Stimulated activated CD4-positive, alpha-beta T cell treated with anti-CD3 and anti-CD28 coated beads, Interleukin-1b, Interleukin-23, amount 100 ng/mL, for 1 hour (primary cell): ENCODE measurements around the gene PCBP1.
"Not testable (repeated sequence)": the region's sequence is repeated elsewhere in the genome, so short reads cannot be mapped to it uniquely, and the experiment has no call there.

Source experiments
- DNase-seq, 2 donors: peaks; one replicate each; pipeline ENCODE4 v3.0.0-alpha.2; 2020; ENCODE audit warnings: low read depth in 2 of 2

The PCBP1 gene

DNA sequence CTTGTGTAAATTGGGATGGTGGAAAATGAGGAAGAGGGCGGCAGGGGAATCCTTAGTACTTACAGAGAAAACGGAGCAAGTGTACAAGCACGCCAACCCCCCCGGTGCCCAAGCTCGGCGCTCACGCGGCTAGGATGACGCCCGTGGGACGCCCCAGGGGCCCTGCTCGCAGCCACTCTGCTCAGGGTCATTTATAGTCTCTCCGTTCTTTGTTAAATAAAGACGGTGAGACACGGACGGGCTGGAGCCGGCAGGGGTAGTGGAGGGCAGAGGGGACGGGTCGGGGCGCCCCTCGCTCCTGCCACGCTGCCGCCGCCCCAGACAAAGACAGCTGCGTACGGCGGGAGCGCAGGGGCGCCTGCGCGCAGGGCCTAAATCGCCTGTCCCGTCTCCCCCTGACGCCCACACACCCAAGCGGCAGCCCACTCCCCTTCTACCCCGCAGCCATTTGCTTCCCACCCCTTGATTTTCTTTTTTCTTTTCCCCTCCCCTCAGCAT is 37.8 kb downstream of the PCBP1 start:
- DNase-seq = no peak

DNA sequence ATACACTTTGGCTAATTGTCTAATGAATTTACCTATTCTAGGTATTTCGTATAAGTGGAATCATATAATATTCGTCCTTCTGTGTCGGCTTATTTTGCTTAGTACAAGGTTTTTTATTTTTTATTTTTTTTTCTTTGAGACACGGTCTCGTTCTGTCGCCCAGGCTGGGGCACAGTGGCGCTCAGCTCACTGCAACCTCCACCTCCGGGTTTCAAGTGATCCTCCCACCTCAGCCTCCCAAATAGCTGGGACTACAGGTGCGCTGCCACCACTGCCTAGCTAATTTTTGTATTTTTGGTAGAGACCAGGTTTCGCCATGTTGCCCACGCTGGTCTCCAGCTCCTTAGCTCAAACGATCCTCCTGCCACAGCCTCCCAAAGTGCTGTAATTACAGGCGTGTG is 38.2 kb downstream of the PCBP1 start:
- no peak for DNase-seq

DNA sequence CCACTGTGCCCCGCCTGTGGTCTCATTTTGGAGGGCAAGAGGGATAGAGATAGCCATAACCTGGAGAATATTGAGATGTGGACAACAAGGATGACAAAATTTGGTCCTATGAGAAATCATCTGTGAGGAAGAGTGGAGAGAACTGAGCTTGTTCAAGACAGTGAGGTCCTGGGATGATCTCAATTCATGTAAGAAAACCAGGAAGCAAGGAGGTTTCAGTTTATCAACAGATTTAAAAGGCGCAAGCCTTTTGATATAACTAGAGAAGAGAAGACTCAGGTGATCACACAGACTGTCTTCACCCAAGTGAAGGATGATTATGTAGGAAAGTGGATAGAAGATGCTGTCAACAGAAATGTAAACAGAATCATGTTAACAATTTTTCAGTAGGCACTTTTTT is 39.1 kb downstream of the PCBP1 start:
- no peak for DNase-seq

DNA sequence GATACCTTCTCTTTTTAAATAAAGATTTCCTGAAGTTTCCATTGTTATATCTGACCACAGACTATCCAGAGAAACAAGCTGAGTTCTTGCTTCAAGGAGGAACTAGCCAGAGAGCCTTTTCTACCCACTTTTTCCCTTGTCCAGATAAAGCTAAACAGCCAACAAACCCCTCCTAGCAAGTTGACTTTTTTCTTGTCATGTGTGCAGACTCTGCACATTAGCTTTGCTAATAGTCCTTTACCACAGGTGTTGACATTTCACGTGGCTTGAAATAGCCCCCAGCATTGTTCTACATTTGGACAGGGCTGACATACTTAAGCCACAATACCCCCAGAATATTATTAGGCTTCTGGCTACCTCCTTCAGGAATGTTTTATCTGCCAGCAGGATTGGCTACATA is 40.7 kb downstream of the PCBP1 start:
- no peak for DNase-seq

DNA sequence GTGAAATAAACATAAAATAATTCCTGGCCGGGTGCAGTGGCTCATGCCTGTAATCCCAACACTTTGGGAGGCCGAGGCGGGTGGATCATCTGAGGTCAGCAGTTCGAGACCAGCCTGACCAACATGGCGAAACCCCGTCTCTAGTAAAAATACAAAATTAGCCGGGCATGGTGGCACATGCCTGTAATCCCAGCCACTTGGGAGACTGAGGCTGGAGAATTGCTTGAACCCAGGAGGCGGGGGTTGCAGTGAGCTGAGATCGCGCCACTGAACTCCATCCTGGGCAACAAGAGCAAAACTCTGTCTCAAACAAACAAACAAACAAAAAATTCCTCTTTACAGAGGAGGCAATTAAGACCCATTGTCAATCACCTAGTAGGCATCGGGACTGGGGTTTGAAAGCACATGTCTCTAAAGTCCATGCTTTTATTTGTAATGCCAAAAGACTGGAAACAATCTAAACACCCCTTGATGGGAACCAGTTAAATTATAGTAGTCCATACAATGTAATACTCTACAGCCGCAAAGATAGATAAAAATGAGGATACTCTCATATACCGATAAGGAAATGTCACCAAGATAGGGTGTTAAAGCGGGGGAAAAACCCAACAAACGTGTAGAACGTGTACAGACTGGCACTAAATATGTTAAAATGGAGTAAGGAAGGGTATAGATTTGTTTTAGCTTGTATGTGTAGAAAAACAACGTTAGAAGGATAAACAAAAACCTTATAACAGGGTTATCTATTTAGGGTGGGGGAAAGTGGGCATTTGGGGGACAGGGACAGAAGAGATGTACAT is 44.3 kb downstream of the PCBP1 start:
- DNase-seq = not testable (repeated sequence)

DNA sequence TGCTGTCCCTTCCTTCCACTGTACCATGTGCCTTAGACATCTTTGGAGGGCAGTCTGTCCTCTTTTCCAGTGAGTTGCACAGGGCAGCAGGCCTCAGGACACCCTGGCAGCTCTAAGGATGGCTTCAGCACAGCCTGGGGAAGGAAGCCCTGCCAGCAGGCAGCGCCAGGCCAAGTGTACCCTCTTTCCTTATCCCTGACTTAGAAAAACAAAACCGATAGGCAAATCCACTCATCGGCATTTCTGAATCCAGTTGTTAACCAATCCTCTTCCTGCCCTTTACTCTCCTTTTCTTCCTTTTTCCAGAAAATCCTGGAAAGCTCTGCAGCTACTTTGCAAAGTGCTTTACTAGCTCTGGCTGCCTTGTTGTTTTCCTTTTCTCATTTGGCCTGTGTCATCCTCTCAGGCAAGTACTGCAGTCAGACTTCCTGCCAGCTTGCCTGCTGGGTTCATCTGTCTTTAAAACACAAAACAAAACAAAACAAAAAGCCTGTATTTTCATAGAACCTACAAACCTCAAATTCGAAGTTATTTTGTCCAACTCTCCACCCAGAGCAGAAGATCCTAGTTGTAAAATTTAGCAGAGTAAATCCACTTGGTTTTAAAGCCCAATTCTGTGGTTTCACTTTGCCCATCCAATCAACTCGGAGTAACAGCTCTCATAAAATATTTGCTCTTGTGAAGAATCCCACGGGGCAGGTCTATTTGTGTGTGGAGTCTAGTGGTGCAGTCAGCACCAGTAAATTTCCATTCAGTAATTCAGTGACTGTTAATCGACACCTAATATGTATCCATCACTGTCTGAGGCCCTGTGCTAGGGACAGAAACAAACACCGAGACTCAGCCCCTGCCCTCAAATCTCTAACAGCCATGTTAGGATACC is 45.2 kb downstream of the PCBP1 start:
- DNase-seq = no peak

DNA sequence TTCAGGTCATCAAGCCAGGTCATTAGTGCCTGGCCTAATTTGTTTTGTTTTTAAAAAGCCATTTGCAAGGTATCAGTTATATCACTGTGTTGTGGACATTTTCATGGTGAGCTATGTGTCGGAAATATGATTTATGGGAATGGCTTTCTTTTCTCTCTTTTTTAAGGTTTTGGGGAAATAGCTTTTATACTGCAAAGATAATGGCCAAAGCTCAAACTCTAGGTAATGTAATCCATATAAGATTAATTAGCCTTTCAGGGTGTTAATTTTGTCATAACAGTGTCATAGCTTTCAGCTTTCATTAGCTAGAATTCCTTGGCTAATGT is 45.8 kb downstream of the PCBP1 start:
- DNase-seq = no peak

DNA sequence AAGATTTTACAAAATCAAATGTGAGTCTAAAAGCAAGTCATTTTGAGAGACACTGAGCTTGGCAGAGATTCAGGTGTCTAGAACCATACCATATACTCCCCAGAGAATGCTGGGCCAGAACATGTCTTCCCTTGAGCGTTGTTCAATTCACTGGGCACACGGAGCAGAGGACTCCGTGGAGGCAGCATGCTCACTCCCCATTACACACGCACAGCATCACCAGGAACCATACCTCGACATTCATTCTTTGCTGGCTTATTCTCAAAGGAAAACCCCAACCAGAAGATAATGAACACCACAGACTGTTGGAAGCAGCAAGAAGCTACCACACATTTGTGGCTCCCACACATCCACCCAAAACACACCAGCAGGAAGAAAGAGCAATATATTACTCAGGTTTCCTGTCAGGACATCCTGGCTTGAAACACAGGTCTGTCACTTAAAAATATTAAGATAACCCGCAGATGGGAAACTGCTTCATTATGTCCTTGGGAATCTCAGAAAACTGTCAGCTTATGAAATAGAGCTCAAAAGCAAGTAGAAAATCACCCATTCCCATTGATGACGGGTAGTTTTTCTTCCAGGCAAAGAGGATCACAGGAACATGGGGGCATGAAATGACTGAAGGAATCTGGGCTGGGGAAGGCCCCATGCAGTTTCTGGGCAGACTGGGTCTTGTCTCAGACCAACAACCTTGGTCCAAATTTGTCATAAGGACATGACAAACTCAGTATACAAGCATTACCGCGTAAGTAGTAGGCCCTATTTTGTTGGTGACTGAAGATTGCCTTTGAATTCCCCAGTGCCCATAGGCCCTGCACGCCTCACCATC is 46.4 kb downstream of the PCBP1 start:
- DNase-seq = no peak

DNA sequence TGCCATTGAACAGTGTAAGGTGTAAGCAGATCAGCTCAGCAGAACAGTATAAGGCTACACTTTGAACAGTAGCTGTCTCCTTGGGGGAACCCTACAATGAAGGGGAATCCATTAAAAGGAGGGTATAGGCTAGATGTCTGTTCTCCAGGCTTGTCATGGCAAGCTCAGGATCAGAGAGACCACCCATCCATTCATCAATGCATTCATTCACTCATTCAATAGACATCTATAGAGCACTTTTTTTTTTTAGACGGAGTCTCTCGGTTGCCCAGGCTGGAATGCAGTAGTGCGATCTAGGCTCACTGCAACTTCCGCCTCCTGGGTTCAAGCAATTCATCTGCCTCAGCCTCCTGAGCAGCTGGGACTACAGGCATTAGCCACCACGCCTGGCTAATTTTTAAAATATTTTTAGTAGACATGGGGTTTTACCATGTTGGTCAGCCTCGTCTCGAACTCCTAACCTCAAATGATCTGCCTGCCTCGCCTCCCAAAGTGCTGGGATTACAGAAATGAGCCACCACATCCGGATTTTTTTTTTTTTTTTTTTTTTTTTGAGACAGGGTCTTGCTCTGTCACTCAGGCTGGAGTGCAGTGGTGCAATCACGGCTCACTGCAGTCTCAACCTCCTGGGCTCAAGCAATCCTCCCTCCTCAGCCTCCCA is 47.2 kb downstream of the PCBP1 start:
- DNase-seq = not testable (repeated sequence)
